NCI-H2171 (cell line): Measurements from ENCODE around the gene CST8.

Source experiments
- DNase-seq: peaks from one replicate; lab custom pipeline; 2025; lab: John Stamatoyannopoulos, UW

The CST8 gene

DNA sequence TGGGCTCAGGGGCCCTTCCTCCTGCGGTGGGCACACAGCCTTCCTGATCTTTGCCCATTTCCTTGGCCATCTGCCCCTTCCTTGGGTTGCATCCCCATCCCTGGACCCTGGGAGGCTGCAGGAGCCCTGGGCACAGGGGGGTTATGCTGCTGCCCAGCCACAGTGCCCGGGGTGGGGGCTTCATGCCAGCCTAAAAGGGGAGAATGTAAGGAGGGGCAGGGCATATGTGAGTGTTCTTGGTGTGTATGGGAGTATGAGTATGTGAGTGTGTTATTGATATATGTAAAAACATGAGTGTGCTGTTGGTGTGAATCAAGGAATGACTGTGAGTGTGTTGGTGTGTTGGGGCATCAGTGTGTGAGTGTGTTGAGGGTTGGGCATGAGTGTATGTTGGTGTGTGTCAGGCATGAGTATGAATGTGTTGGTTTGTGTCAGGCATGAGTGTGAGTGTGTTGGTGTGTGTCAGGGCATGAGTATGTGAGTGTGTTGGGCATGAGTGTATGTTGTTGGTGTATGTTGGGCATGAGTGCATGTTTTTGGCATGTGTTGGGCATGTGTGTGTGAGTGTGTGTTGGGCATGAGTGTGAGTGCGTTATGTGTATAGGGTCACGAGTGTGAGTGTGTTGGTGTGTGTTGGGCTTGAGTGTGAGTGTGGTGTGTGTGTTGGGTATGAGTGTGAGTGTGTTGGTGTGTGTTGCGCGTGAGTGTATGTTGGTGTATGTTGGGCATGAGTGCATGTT is 14.7 kb upstream of the CST8 start:
- no peak for DNase-seq

DNA sequence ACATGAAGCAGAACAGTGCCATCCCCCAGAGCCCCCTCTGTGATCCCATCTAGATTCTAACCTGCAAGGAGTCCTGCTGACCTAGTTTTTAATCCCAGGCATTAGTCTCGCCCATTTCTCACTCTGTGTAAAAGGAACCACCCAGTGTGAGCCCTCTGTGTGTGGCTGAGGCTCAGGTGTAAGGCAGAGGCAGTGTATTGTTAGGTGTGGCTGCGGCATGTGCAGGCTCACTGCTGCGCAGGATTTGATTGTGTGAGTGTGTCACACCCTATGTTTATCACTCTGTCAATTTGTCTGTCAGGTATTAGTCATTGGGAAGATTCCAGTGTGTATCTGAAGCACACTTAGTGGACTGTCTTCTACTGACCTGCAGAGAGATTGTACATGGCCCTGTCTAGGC is 13.7 kb upstream of the CST8 start:
- DNase-seq, result no peak

DNA sequence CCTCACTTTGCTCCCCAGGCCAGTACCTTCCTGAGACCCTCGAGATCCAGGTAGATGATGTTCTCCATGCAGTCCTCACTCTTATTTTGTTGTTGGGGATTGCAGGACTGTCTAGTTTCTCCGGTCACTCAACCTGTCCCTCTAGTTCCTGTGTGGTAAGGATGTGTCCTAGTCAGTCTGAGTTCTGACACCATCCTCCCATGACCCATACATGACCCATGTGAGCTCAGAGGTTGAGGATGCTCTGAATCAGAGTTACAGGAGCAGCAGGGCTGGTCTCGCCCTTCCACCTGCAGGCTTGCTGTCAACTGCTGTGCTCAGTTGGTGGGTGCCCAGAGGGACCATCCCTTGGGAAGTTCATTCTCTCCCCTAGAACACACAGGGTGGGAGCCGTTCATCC is 11.9 kb upstream of the CST8 start:
- no peak for DNase-seq

DNA sequence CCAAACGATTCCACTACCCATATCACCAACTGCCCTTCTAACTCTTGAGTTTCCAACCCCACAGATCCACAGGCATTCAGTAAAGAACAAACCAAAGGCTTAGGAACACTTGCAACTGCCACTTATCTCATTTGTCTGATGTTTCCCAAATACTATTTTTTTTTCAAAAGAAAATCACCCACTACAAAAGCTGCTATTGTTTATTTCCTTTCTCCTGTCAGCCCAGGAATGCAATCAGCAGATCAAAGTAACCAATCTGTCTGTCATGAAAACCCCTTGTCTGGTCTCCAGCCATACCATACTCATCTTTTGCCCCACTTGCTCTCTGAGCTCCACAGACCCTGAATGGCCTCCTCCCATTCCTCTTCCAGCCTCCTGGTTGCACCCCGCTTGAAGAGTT is 8.8 kb upstream of the CST8 start:
- no peak for DNase-seq

DNA sequence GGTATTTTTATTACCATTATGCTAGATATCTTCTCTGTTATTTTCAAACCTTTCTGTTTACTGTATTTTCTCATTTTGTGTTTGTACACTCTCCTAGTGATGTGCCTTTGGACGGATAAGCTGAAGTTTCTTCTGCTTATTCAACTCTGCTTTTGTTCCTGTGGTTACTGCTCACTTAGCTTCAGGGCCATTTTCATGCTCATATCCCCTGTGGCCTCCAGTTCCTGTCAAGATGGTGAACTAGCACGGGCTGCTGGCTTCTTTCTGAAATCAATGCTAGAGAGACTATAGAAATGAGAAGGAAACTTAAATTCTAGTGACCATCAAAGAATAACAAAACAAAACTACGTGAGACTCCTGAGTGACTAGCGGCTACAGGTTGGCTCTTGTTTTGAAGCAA is 6.8 kb upstream of the CST8 start:
- no peak for DNase-seq

DNA sequence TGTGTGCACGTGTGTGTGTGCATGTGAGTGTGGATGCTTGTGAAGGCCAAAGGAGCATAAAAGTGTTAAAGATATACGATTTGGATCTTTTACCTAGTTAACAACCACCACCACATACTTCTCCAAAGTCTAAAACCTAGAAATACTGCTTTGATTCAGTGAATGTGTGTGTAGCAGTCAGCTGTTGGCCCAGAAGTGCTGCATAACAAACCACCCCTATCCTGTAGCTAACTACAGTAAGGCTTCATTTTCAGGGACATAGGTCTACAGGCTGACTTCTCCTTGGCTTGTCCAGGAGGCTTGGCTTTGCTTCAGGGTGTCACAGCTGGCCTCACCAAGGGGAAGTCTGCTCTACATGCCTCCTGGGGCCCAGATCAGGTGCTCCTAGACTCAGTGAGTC is 2.4 kb upstream of the CST8 start:
- DNase-seq, result no peak

DNA sequence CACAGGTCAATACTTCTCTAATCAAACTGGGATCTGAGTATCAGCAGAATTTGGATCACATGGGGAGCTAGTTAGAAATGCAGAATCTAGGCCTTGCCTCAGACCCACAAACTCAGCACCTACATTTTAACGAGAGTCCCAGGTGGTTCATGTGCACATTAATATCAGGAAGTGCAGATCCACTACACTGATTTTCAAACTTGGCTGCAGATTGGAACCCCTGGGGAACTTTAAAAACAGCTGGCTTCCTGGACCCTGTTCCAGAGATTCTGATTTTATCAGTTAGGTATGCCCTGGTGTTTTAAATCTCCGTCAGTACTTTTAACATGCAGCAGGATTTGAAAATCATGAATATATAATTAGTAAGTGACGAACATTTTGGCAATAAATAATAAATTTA is 1.9 kb upstream of the CST8 start:
- DNase-seq, result no peak

DNA sequence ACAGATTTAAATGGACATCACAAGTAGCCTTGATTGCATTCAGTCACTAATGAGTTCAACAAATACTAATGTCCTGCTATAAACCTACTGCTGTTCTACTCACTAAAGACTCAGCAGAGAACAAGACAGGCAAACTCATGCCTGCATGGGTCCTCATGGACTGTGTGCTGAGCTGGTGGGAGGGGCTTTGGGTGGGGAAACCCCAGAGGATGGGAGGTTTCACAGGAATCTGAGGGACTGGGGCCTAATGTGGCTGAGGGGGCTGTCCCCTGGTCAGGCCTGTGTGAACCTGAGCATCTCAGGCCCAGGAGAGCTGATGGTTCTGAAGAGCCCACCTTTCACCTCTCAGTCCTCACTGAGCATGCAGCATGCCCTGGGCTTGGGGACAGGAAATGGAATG is 1.4 kb downstream of the CST8 start:
- DNase-seq, result no peak

DNA sequence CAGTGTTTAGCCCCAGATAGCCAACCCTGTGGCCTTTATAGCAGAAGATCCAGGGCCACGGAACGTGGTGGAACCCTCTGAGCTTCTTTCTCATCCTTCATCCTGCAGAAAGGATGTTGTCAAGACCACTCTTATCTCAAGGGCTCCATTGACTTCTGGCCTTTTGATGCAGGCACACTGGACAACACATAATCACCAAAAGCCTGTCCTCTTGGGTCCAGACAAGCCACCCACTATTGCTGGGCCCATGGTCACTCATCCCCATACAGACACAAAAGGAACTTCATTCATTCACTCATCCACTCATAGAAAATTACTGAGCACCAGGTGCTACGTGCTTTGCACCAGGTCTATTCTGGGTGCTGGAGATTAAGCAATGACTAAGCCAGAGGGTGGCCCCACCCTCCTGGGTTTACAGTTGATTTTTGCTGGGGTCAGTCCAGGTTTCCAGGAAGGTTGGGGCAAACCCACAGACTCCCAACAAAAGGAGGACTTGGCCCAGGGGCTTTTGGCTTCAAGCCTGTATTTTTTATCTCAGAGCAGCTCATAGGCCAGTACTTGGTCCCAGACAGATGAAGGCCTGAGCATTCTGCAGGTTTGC is 2.4 kb downstream of the CST8 start:
- DNase-seq, result no peak

DNA sequence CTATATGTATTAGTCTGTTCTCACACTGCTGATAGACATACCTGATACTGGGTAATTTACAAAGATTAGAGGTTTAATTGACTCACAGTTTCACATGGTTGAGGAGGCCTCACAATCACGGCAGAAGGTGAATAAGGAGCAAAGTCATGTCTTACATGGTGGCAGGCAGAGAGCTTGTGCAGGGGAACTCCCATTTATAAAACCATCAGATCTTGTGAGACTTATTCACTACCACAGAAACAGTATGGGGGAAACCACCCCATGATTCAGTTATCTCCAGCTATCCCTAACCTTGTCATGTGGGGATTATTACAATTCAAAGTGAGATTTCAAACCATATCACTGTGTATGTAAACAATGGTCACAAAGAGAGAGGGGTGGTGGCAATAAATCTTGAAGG is 6.6 kb downstream of the CST8 start:
- DNase-seq, result no peak

DNA sequence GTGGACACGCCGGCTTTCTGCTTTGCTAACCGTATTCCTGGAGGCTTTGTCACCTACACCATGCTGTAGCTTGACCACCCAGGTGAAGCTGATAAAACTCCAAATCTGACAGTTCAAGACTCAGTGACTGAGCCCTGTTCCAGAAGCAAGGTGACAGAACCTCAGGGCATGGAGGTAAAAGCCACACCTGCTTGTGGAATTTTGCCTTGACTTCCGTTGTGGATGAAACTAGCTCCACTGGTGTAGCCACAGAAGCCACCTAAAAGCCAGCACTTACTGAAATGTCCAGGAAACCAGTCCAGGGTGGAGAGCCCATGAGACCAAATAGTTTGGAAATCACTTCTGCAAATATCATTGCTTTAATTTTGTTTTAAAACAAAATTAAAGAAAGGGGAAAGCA is 11.0 kb downstream of the CST8 start:
- no peak for DNase-seq

DNA sequence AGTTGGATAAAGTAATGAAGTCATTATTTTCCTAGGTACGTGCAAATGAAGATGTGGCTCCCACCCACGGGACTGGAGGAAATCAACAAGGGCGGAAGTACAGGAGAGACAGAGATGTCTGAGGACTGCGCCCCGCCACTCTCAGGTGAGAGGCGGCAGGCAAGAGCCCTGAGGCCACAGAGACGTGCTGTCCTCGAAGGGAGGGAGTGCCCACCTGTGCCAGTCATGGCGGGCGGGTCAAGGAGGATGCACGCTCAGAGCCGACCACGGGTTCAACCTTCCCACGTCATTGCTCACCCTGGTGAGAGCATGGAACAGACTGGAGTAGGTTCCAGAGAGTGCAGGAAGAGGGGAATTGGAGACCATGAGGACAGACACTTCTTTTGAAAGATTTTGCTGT is 12.7 kb downstream of the CST8 start:
- DNase-seq, result no peak

DNA sequence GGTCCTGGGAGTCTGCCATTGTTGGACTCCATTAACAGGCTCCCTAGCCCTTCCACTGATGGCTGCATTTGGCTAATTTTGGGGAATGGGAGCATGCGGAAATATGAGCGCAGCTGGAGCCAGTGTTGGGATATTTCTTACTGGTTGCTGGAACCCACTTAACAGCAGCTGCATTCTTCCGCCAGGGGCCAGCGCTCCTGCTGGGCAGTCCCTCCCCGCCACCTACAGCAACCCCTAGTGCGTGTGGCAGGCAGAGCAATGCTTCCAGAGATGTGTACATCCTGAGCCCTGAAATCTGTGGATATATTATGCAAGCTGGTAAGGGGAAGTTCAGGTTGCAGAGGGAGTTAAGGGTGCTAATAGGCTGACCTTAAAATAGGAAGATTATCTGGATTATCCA is 16.4 kb downstream of the CST8 start:
- DNase-seq, result no peak

DNA sequence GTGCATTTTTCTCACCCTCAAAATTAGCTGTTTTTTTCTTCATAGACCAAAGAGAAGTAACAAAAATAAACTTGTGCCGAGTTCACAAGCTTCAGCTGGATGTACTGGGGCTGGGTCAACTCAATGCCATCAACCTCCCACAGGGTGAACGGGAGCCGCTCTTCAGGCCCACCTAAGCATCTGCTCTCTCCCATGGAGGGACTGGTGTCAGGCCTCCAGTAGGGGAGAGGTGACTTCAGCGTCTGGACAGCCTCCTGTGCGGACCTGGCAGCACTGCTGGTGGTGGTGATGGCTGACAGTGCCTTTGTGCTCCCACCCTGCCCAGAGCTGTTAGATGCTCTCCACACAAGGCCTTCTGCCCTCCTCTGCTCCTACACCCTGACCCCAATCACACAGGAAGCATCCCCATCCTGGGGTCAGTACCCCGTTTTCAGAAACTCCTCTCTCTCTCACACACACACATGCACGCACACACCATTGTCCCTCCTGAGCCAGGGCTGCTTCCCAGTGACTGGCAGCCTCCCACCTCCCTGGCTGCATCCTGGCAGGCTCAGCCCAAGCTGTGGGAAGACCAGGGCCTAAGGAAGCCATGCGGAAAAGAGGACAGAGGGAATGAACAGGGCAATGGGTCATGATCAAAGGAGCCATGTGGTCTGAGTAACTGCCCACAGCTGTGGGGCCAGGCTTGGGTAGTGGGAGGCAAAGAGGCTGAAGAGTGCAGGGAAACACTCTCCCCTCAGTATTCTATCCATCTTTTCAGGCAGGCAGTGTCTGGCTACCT is 17.7 kb downstream of the CST8 start:
- no peak for DNase-seq

DNA sequence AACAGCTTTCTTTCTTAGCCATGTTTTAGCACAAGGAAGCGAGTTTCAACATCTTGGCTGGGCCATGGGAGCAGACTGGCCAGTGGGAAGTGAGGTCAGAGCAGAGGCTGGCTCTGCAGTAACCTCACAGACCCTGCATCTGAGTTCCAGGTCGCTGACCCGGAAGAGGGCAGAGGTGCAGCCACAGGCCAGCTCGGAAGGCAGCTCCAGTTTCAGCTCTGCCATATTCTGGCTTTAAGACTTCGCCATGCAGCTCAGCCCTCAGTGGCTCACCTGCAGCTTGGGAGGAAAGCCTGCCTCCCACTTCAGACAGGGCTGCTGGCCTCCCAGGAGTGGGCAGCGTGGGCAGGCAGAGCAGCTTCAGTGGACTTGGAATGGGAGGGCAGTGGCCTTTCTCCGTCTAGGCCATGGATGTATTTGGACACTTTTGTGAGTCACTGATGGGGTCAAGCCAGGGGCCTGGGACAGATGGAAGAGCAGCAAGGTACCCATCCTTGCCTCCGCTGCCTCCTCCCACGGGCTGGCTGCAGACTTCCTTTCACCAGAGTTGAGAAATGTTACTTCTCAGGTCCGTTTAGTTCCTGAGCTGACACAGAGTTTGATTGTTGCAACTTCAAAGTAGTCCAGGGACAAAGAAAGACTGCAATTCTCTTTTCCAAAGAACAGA is 18.5 kb downstream of the CST8 start:
- DNase-seq, result no peak

DNA sequence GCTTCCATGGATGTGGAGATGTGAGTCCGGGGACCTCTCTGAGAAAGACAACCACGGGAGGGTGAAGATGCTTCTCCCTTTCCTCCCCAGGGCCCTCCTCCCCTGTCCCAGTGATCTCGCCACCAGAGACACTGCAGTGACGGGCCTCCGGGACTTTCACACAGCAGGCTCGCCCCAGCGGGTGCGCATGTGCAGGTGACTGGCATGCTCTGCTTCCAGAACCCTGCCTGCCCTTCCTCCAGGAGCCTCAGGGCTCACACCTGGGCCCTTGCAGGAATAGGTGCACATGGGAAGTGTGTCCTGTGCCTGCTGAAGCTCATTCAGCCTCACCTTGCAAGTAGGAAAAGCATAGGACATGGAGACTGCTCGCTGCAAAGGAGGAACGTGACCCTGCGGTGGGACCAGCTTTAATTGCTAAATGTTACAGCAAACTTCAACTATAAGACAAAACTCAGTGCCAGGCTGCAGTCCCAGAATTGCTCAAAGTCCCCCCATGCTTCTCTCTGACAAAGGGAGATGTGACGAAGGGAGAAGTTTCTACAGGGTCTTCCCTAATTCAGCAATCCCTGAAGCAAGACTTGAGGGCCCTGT is 19.2 kb downstream of the CST8 start:
- DNase-seq, result no peak

DNA sequence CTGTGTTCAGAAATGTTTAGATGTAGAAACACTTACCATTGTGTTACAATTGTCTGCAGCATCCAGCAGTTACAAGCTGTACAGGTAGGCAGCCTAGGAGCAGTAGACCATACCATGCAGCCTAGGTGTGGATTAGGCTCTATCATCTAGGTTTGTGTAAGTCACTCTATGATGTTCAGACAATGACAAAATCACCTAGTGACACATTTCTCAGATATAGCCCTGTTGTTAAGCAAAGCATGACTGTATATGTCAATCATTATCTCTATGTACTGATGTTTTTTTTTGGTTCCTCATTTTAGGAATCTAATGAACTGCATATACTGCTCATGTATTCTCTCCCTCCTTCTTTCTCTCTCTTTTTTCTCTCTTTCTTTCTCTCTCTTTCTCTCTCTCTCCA is 22.2 kb downstream of the CST8 start:
- no peak for DNase-seq

DNA sequence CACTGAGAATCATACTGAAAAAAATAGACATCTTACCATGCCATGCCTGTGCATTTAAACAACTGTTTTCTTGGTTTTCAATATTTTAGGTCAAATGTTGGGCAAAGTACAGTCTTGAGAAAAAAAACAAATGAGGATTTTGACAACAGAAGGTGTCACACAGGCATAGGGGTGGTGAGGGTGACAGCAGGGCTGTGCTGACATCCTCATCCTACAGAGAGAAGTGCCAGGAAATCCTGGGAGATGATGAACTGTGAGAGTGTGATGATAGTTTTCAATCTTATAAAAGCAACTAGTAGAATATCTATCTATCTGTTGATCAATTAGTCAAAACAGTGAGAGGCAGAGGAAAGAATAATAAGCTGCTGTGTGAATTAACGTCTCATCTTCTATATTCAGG is 23.9 kb downstream of the CST8 start:
- DNase-seq, result no peak

DNA sequence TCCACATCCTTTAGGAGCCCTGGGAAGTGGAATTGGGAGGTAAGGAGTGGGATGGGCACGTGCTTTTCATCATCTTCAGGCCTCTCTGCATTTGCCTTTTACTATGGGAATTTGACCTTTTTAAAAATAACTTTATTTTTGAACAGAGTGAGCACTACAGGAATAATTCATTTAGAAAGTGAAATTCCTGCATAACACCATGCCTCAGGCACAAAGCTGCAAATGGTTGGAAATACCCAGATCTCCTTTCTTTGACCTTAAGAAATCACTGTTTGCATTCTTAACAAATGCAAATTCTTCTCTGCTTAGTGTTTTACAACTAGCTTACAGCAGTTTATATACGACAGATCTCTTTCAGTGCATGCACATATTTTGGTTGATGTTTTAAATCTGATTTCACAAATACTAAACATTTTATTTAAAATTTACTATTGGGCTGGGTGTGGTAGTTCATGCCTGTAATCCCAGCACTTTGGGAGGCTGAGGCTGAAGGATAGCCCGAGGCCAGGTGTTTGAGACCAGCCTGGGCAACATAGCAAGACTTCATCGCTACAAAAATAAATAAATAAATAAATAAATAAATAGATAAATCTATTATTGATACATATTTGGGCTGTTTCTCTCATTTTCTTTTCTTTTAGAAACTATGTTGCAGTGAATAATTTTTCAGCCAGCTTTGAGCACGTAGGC is 24.5 kb downstream of the CST8 start:
- DNase-seq, result no peak

DNA sequence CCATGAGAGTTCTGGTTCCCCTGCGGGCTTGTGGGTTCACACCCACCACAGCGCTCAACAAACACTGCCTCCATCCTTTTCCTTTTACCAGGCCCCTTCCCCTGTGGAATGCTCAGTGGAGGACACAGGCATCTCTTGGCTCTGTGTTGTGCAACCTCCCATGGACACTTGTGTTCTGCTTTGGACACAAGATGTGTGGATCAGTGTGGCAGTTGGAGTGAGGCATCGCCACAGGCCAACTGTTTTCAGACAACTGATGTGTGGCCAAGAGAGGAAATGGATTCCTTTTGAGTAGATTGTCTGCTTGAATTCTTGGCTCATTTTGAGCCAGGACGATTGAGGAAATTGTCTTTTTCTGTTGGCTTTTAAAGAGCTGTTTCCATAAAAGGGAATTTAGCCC is 26.8 kb downstream of the CST8 start:
- no peak for DNase-seq

DNA sequence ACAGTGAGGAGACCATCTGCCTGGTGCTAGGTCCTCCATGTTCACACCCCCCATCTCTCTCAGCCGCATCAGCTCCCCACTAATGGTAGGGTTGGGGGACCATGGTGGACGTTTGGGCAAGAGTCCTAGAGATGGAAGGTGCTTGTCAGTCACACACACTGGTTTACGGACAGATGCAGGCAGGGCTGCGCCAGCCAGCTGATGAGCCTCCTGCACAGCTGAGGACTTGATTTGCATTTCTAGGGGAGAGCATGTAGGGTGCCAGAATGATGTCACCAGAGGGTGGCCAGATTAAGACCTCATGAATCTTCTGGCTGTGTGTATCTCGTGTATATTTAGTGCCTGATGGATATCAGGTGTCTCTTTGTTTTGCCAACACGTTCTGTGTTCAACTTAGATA is 28.6 kb downstream of the CST8 start:
- no peak for DNase-seq

DNA sequence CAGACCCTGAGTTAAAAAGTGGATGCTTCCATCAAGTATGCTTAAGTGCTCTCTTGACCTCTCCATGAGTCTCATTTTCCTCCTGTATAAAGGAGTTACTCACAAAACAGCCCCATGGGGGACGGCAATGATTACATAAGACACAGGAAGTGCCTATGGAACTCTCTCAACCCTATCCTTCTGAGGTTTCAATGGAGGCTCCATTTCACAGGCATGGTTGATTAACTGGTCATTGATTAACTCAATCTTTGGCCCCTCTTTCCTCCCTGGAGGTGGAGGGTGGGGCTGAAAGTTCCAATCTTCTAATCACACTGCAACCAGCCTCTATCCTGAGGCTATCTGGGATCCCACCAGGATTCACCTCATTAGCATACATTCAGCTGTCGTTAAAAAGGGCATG is 29.3 kb downstream of the CST8 start:
- DNase-seq, result no peak
